ENCODE measurements around the gene DOP1A.
A peak's percentile ranks its signal among the peaks of the same experiment; 100 is the strongest.

The DOP1A gene, protein sequence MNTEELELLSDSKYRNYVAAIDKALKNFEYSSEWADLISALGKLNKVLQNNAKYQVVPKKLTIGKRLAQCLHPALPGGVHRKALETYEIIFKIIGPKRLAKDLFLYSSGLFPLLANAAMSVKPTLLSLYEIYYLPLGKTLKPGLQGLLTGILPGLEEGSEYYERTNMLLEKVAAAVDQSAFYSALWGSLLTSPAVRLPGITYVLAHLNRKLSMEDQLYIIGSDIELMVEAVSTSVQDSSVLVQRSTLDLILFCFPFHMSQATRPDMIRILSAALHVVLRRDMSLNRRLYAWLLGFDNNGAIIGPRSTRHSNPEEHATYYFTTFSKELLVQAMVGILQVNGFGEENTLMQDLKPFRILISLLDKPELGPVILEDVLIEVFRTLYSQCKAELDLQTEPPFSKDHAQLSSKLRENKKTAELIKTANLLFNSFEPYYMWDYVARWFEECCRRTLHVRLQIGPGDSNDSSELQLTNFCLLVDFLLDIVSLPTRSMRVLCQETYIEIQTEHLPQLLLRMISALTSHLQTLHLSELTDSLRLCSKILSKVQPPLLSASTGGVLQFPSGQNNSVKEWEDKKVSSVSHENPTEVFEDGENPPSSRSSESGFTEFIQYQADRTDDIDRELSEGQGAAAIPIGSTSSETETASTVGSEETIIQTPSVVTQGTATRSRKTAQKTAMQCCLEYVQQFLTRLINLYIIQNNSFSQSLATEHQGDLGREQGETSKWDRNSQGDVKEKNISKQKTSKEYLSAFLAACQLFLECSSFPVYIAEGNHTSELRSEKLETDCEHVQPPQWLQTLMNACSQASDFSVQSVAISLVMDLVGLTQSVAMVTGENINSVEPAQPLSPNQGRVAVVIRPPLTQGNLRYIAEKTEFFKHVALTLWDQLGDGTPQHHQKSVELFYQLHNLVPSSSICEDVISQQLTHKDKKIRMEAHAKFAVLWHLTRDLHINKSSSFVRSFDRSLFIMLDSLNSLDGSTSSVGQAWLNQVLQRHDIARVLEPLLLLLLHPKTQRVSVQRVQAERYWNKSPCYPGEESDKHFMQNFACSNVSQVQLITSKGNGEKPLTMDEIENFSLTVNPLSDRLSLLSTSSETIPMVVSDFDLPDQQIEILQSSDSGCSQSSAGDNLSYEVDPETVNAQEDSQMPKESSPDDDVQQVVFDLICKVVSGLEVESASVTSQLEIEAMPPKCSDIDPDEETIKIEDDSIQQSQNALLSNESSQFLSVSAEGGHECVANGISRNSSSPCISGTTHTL (N-terminal part only)

DNA sequence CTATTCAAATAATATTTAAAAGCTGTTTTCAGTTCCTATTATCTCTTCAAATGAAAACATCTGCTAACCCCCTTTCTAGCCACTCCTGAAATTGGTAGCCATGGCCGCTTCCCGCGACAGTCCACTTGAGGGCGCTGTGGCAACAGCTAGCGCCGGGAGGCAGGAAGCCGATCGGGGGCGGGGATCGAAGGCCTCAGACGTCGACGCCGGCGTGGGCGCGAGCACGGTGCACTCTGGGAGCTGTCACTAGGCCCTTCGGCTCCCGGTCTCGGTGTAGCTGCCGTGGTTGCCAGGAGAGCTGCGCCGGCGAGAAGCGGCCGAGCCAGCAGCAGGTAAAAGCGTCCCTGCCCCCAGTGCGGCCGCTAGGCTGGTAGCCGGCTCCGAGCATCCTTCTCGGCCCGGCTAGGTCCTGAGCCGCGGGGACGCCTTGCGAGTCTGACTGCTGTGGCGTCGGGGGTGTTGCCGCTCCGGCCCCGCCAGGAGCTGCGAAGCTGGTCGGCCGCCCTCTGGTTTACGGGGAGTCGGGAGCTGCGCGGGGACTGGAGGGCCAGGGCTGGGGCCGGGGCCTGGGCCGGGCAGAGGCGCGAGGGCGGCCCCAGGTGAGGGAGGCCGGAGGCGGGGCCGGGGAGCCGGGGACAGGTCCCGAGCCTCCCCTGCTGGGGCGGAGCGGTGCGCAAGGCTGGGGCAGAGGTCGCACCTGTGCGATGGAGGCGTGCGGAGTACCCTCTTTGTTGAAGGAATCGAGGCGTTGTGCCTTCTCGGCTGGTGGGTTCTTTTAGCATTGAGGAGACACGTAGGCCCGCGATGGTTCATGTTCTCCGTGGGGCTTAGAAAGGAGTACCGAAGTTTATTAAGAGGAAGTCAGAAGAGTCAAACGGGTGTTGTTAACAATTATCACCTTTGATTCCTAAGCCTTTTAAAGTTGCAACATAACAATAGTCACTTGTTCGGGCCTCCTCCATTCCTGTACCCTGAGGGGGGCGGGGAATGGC lies at the start of gene DOP1A:
Gene DOP1A, plus strand, starts transcription at position 224 of the 992 bp plus-strand sequence. CDS start 29,307 bp downstream, outside the sequence.
- TF ChIP-seq, protein P1, sequence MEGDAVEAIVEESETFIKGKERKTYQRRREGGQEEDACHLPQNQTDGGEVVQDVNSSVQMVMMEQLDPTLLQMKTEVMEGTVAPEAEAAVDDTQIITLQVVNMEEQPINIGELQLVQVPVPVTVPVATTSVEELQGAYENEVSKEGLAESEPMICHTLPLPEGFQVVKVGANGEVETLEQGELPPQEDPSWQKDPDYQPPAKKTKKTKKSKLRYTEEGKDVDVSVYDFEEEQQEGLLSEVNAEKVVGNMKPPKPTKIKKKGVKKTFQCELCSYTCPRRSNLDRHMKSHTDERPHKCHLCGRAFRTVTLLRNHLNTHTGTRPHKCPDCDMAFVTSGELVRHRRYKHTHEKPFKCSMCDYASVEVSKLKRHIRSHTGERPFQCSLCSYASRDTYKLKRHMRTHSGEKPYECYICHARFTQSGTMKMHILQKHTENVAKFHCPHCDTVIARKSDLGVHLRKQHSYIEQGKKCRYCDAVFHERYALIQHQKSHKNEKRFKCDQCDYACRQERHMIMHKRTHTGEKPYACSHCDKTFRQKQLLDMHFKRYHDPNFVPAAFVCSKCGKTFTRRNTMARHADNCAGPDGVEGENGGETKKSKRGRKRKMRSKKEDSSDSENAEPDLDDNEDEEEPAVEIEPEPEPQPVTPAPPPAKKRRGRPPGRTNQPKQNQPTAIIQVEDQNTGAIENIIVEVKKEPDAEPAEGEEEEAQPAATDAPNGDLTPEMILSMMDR (IDR thresholded peaks at IDR 0.05; ENCODE audit: control insufficient read depth, extremely low read depth, insufficient read depth) = peak; percentile 97
- DNase-seq (ENCODE audit: low read depth) = peak; percentile 75
- peak within 1 kb of the TSS; percentile 77 for H3K4me3 ChIP-seq (ENCODE audit: low read depth, low read length)

DNA sequence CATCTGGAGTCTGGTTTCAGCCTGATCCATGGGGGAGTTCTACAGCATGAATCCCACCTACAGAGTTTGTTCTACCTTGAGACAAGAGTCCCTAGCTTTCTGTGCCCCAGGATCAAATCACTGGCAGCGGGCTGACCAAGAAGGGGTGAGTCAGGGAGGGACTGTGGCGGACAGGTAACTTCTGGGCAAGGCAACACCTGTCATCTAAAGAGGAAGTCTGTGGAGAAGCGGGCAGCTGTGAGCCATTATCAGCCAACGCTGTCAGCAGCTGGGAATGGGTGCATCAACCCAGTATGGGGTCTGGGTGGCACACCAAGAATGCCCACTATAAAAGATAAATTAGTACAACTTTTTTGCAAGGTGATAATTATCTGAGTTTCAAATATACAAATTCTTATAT lies 47.7 kb upstream of the DOP1A start:
- no peak for DNase-seq (ENCODE audit: low read depth)
- H3K4me3 ChIP-seq (ENCODE audit: low read depth, low read length) = no peak overlapping the region
- TF ChIP-seq, protein P1 (IDR thresholded peaks at IDR 0.05; ENCODE audit: control insufficient read depth, extremely low read depth, insufficient read depth) = no peak

DNA sequence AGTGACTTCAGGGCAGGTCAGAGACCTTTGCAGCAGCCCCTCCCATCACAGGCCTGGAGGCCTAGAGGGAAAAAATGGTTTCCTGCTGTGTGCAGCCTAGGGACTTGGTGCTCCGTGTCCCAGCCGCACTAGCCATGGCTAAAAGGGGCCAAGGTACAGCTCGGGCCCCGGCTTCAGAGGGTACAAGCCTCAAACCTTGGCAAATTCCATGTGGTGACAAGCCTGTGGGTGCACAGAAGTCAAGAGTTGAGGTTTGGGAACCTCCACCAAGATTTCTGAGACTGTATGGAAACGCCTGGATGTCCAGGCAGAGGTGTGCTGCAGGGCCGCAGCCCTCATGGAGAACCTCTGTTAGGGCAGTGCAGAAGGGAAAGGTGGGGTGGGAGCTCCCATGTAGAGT lies 35.8 kb upstream of the DOP1A start:
- DNase-seq (ENCODE audit: low read depth) = no peak
- TF ChIP-seq, protein P1 (IDR thresholded peaks at IDR 0.05; ENCODE audit: control insufficient read depth, extremely low read depth, insufficient read depth) = no peak
- no peak overlapping the region for H3K4me3 ChIP-seq (ENCODE audit: low read depth, low read length)

DNA sequence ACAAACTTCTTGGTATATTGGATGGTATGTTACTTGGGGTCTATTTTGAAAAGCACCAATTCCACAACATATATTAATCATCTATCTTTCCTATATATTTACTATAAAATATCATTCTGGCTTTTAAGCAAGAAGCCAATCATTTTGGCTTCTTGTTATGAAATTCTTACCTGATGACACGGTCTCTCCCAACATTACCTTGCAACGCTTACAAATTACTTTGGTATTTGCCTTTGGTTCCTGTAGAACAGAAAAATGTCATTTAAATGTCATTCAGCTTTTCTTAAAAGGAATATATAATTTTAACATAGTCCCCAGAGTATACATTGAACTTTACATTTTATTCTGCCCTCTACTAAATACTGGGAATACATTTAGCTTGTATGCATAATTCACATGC lies 29.2 kb upstream of the DOP1A start:
- TF ChIP-seq, protein P1 (IDR thresholded peaks at IDR 0.05; ENCODE audit: control insufficient read depth, extremely low read depth, insufficient read depth) = no peak
- H3K4me3 ChIP-seq (ENCODE audit: low read depth, low read length) = no peak overlapping the region
- no peak for DNase-seq (ENCODE audit: low read depth)

DNA sequence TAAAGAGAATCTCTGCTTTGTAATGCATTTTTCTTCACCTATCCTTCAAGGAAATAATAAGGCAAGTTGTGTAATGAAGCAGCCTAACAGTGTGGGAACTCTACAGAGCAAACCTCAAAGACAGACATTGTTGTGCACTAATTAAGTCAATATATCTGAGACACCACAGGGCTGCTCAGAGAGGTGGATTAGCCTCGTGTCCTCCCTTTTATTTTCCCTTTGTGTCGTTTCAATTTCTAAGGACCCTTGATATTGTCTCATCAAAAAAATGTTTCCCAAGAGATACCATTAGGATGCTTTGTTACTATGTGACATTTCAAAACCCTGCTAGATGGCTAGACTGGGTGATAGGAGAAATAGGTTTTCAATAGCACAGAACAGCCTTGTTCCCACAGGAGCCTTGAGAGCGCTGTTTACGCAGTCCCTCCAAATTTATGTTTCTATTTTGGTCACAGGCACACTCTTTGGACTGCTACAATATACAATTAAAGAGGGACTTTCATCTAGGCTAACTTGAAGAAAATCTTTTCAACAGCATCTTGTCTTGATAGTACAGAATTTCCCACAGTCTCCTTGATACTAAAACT lies 24.9 kb upstream of the DOP1A start:
- no peak for DNase-seq (ENCODE audit: low read depth)
- no peak overlapping the region for H3K4me3 ChIP-seq (ENCODE audit: low read depth, low read length)
- TF ChIP-seq, protein P1 (IDR thresholded peaks at IDR 0.05; ENCODE audit: control insufficient read depth, extremely low read depth, insufficient read depth) = no peak

All from LNCaP clone FGC (cell line).